HepG2 (cell line): ENCODE results near the gene CCSER2. TPM values are rescaled to one million over a fixed set of nuclear protein-coding genes. Genes with fewer than 3 reads are reported as not detected.

Source experiments
- AGO1 ChIP-seq: fragments of 200-400 bp; formaldehyde crosslinking; IDR thresholded peaks from 2 replicates; pipeline ENCODE4 v1.6.1; 2017; ENCODE audit warnings: mild to moderate bottlenecking, low read depth, low read length, moderate library complexity; ENCODE audit not compliant: poor library complexity, severe bottlenecking
- CBFB ChIP-seq: sonication (generic); formaldehyde crosslinking; IDR thresholded peaks from 2 replicates; pipeline ENCODE4 v1.4.0; 2020; ENCODE audit warnings: missing genetic modification reagents
- DR1 ChIP-seq: sonication (generic); formaldehyde crosslinking; IDR thresholded peaks from 2 replicates; pipeline ENCODE4 v1.8.0; 2021; ENCODE audit warnings: mild to moderate bottlenecking, missing genetic modification reagents, inconsistent platforms
- HBP1 ChIP-seq: IDR thresholded peaks from 2 replicates; pipeline ENCODE4 v1.6.1; 2016; ENCODE audit warnings: low read depth, control low read depth
- HCFC1 ChIP-seq: fragments of 150-350 bp; IDR thresholded peaks from 2 replicates; pipeline ENCODE4 v1.6.1; 2014; ENCODE audit warnings: low read depth, low read length
- IRX3 ChIP-seq: sonication (generic); formaldehyde crosslinking; IDR thresholded peaks from 2 replicates; pipeline ENCODE4 v1.8.1; 2023; ENCODE audit warnings: mild to moderate bottlenecking, low read depth, missing genetic modification reagents, borderline replicate concordance
- KLF9 ChIP-seq: IDR thresholded peaks from 2 replicates; pipeline ENCODE4 v1.6.1; 2016; ENCODE audit warnings: low read depth
- NFE2L1 ChIP-seq: sonication (generic); formaldehyde crosslinking; IDR thresholded peaks from 2 replicates; pipeline ENCODE4 v1.4.0; 2020; ENCODE audit warnings: missing genetic modification reagents, mild to moderate bottlenecking, borderline replicate concordance
- NFYB ChIP-seq: sonication (generic); formaldehyde crosslinking; IDR thresholded peaks from 2 replicates; pipeline ENCODE4 v1.4.0; 2020; ENCODE audit warnings: missing genetic modification reagents
- PAWR ChIP-seq: sonication (generic); formaldehyde crosslinking; IDR thresholded peaks from 2 replicates; pipeline ENCODE4 v1.4.0; 2020; ENCODE audit warnings: missing genetic modification reagents, mild to moderate bottlenecking, borderline replicate concordance
- PRDM4 ChIP-seq: sonication (generic); formaldehyde crosslinking; IDR thresholded peaks from 2 replicates; pipeline ENCODE4 v1.9.0; 2021; ENCODE audit warnings: missing genetic modification reagents, borderline replicate concordance
- SIN3B ChIP-seq: fragments of 150-350 bp; IDR thresholded peaks from 2 replicates; pipeline ENCODE4 v1.6.1; 2014; ENCODE audit warnings: low read length
- ZBTB8A ChIP-seq: sonication (generic); formaldehyde crosslinking; IDR thresholded peaks from 2 replicates; pipeline ENCODE4 v1.4.0; 2020; ENCODE audit warnings: mild to moderate bottlenecking, low read depth, missing genetic modification reagents, borderline replicate concordance
- ZNF224 ChIP-seq: sonication (generic); formaldehyde crosslinking; IDR thresholded peaks from 2 replicates; pipeline ENCODE4 v1.5.0; 2020; ENCODE audit warnings: mild to moderate bottlenecking, missing genetic modification reagents
- ZNF460 ChIP-seq: sonication (generic); formaldehyde crosslinking; IDR thresholded peaks from 2 replicates; pipeline ENCODE4 v1.5.1; 2020; ENCODE audit warnings: missing genetic modification reagents, mild to moderate bottlenecking, borderline replicate concordance
- ZNF598 ChIP-seq: sonication (generic); formaldehyde crosslinking; IDR thresholded peaks from 2 replicates; pipeline ENCODE4 v1.5.1; 2020; ENCODE audit warnings: mild to moderate bottlenecking, missing genetic modification reagents, borderline replicate concordance
- ZNF607 ChIP-seq: sonication (generic); formaldehyde crosslinking; IDR thresholded peaks from 2 replicates; pipeline ENCODE4 v1.5.1; 2020; ENCODE audit warnings: missing genetic modification reagents, mild to moderate bottlenecking, borderline replicate concordance
- ZNF672 ChIP-seq: sonication (generic); formaldehyde crosslinking; IDR thresholded peaks from 2 replicates; pipeline ENCODE4 v1.8.1; 2022; ENCODE audit warnings: missing genetic modification reagents
- ZSCAN21 ChIP-seq: sonication (generic); formaldehyde crosslinking; IDR thresholded peaks from 2 replicates; pipeline ENCODE4 v1.8.0; 2022; ENCODE audit warnings: mild to moderate bottlenecking, missing genetic modification reagents, moderate library complexity, borderline replicate concordance
- polyA plus RNA-seq, 8 experiments: library from polyadenylated mRNA; depleted of rRNA in 3 of 8; stranded (reverse) in 7 of 8; unstranded in 1 of 8; fragments of >200 nt; fragmentation: Illumina TruSeq in 4 of 8; extraction: Trizol in 4 of 8; gene quantifications; 2 replicates each; pipeline versions ENCODE4 v1.2.1 to v1.2.3, GENCODE V29; 2011 to 2016; ENCODE audit warnings: low read depth in 4 of 8, missing spikeins in 1 of 8, mixed read lengths in 1 of 8; ENCODE audit not compliant: insufficient read depth in 1 of 8
- total RNA-seq, 5 experiments: library from RNA; depleted of rRNA; stranded (reverse); fragments of >200 nt; fragmentation: Illumina TruSeq; extraction: Trizol; gene quantifications; 2 replicates each; pipeline ENCODE4 v1.2.3, GENCODE V29; 2016; ENCODE audit warnings: low read depth in 1 of 5
- TF ChIP-seq, protein P1 (sequence below): sonication (generic); formaldehyde crosslinking; IDR thresholded peaks from 2 replicates; pipeline ENCODE4 v1.4.0; 2020; ENCODE audit warnings: mild to moderate bottlenecking, missing genetic modification reagents
- TF ChIP-seq, protein P2 (sequence below): sonication (generic); formaldehyde crosslinking; IDR thresholded peaks from 2 replicates; pipeline ENCODE4 v1.4.0; 2020; ENCODE audit warnings: missing genetic modification reagents
- TF ChIP-seq, protein P3 (sequence below): sonication (generic); formaldehyde crosslinking; conservative IDR thresholded peaks from 2 replicates; pipeline ENCODE4 v1.8.1; 2023; ENCODE audit warnings: missing genetic modification reagents

Gene CCSER2
- total and polyA plus RNA-seq, 2 of the 13 experiments (the other 11 are each of a cell fraction or from before 2014, with no cell fraction given): 13.3 to 17.2 TPM

DNA sequence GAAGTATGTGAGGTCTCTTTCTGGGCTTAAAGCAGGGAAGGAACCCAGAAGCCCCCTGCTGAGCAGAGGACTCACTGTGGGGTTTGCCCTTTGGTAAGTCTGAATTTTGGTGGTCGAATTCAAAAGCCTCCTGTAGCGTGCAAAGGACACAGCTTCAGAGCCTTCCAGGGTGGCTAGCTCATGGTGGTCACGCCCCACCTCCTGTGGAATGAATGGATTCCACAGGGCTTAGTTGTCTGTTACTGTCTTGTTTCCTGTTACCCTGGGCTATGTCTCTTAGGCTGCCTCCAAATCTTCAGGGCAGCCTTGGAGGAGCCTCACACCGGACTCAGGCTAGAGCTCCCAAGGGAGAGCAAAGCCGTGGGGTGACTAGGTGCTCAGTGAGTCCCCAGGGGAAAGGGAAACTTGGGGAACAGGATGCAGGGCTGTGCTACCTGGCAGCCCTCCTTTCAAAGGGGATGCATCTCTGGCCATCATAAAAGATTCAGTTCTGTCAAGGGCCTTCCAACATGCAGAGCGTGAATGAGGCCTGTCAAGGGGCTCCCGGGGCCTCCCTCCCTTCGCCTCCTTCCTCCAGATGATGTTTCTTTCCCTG, 211.7 kb downstream of the CCSER2 start (continued):
- TF ChIP-seq NFYB (no peak), ZNF598 (CRISPR knock-in tag) (no peak), IRX3 (CRISPR knock-in tag) (peak; percentile 11; the same call in 1 of the 2 replicates), PAWR (CRISPR knock-in tag) (no peak), AGO1 (no peak), PRDM4 (CRISPR knock-in tag) (no peak), ZBTB8A (CRISPR knock-in tag) (no peak), HCFC1 (no peak), HBP1 (CRISPR knock-in tag) (no peak), SIN3B (no peak), CBFB (no peak), NFE2L1 (CRISPR knock-in tag) (no peak), ZNF224 (CRISPR knock-in tag) (0 out of 2 replicates have a peak, but pooled peaks have one; percentile 5), ZNF607 (no peak), KLF9 (no peak), ZSCAN21 (CRISPR knock-in tag) (0 out of 2 replicates have a peak, but pooled peaks have one; percentile 23), ZNF460 (CRISPR knock-in tag) (no peak), DR1 (CRISPR knock-in tag) (0 out of 2 replicates have a peak, but pooled peaks have one; percentile 27), ZNF672 (no peak)
- TF ChIP-seq, protein P1, sequence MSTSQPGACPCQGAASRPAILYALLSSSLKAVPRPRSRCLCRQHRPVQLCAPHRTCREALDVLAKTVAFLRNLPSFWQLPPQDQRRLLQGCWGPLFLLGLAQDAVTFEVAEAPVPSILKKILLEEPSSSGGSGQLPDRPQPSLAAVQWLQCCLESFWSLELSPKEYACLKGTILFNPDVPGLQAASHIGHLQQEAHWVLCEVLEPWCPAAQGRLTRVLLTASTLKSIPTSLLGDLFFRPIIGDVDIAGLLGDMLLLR (CRISPR knock-in tag): peak; percentile 16; the same call in 1 of the 2 replicates
- TF ChIP-seq, protein P2, sequence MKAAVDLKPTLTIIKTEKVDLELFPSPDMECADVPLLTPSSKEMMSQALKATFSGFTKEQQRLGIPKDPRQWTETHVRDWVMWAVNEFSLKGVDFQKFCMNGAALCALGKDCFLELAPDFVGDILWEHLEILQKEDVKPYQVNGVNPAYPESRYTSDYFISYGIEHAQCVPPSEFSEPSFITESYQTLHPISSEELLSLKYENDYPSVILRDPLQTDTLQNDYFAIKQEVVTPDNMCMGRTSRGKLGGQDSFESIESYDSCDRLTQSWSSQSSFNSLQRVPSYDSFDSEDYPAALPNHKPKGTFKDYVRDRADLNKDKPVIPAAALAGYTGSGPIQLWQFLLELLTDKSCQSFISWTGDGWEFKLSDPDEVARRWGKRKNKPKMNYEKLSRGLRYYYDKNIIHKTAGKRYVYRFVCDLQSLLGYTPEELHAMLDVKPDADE (CRISPR knock-in tag): no peak
- TF ChIP-seq, protein P3, sequence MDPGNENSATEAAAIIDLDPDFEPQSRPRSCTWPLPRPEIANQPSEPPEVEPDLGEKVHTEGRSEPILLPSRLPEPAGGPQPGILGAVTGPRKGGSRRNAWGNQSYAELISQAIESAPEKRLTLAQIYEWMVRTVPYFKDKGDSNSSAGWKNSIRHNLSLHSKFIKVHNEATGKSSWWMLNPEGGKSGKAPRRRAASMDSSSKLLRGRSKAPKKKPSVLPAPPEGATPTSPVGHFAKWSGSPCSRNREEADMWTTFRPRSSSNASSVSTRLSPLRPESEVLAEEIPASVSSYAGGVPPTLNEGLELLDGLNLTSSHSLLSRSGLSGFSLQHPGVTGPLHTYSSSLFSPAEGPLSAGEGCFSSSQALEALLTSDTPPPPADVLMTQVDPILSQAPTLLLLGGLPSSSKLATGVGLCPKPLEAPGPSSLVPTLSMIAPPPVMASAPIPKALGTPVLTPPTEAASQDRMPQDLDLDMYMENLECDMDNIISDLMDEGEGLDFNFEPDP: no peak
